ENCODE measurements around the gene CYP11A1.

Gene CYP11A1

DNA sequence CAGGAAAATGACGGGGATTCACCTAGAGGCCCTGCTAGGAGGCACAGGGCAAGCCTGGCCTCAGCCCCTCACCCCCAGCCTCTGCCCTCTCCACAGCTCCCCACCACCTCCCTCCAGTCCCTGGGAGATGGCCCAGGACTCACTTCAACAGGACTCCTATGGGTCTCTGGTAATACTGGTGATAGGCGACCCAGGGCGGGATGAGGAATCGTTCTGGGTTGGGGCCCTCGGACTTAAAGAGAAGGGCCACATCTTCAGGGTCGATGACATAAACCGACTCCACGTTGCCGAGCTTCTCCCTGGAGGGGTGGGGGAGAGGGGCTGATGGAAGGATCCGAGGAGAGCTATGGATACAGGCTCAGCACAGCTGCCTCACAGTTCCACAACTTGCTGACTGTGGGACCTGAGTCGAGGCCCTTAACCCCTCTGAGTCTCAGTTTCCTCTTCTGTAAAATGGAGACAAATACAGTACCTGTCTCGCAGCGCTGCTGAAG, 19.6 kb downstream of the CYP11A1 start:
- DNase-seq (ENCODE audit: low spot score): no peak

DNA sequence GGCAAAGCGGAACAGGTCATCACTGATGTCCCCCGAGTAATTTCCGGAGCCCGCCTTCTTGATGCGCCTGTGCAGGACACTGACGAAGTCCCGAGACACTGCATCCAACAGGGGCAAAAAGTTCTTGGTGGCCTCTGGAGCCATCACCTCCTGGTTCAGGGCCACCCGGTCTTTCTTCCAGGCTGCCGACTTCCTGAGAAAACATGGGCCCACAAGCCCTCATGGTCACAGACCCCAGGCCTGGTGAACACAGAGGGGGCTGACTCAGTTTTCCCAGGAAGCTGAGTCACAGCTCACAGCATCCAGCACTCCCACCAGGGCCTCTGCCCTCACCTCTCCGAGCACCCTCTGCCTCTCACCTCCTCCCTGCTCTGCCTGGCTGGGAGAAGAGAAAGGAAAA, 22.4 kb downstream of the CYP11A1 start:
- no peak for DNase-seq (ENCODE audit: low spot score)

DNA sequence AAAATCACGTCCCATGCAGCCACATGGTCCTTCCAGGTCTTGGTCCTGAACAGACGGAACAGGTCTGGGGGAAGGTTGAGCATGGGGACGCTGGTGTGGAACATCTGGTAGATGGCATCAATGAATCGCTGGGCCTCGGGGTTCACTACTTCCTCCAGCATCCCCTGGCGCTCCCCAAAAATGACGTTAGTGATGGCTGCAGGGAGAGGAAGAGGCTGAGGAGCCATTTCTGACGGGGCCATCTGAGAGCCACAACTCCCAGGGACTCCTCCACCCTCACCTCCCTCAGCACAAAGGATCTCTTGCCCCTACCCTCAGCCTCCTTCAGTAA, 23.7 kb downstream of the CYP11A1 start:
- DNase-seq (ENCODE audit: low spot score): no peak

DNA sequence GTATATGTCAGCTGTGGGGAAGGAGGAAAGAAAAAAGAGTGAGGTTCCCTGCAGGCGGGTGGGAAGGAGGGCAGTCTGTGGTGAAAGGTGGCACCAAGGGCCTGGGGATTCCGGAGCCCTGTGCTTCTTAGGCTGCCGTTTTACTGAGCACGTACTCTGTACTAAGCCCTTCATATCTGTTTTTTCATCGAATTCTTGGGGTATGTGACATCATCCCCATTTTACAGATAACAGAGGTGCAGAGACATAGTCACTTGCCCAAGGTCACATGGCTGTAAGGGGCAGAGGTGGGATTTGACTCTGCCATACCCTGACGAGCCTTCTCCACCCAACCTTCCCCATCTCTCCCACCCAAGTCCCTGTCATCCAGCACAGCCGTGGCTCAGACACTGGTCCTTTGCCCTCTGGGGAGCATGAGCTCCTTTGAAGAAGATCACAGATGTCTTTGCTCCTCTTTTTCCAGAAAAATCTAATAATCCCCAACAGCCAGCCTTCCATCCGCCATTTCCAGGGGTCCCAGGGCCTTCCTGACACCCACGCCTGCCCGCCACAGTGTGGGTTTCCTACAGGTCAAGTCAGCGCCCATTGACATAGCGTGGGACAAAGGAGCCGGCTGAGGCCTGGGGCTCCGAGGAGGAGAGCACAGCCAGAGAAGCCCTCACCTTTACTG, 24.2 kb downstream of the CYP11A1 start:
- DNase-seq (ENCODE audit: low spot score): no peak

DNA sequence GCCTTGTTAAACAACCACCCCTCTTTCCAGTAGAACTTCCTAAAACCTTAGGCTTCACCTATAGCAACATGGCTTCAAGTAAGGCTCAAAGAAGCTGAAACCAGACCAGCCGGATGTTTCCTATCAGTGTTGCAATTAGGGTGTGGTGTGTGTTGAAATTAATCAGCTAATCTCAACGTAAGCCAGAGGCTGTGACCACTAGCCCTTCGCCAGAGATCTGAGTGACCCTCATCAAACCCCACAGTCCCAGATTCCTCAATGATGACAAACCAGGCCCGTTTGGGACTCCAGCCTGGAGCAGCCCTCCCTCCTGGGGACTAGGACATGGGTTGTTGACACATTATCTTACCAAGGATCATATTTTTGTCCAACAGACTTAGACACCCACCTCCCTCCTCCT, 27.3 kb downstream of the CYP11A1 start:
- DNase-seq (ENCODE audit: low spot score): no peak

DNA sequence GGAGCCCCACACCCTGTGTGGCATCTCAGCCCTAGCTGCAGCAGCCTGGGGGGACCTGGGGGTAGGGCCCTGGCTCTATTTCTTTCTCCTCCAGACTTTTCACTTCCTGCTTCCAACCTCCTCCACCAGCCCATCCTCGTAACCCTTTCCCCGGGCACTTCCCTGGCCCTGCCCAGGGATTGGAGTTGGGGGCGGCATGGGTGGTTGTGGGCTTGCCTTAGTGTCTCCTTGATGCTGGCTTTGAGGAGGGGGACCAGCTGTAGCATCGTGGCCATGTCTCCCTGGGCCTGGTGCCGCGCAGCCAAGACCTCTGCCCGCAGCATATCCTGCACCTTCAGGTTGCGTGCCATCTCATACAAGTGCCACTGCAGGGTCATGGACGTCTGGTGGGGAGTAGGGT, 28.1 kb downstream of the CYP11A1 start:
- no peak for DNase-seq (ENCODE audit: low spot score)

DNA sequence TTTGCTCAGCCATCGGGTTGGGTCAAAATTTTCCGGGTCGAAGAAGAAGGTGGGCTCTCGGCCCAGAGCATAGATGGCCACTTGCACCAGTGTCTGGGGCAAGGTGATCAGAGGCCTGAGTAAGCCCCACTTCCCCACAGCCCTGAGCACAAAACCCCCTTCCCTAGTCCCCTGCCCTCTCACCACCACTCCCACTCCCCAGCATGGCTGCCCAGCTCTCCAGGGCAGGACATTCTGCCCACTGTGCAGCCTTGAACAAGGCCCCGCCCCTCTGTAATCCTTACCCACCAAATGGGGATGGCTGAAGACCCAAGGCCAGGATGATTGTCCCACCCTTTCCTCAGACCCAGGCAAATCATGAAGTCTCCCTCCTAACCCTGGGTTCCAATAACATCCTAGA, 28.8 kb downstream of the CYP11A1 start:
- no peak for DNase-seq (ENCODE audit: low spot score)

DNA sequence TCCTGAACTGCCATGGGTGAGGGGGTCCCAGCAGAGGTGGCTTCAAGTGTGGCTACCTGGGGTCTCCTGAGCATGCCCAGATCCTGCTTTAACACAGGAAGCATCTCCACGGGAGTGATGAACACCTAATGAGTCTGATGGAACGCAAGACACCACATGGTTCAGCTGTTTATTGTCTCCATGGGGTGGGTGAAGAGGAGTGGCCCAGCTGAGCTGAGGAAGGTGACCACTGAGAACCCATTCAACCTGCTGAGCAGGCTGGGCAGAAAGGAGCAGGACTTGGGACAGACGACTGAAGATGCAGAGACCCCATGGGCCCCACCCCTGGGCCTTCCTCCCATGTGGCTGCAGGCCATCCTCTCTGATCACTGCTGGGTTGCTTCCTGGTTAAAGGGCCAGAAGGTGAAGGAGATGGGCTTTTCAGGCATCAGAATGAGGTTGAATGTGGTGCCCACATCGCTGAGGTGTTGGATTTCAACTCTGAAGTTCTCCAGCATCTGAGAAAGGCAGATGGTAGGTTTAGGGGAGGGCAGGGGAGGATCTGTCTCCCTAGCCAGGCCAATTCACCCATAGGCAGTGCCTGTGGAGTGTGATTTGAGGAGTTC, 29.7 kb downstream of the CYP11A1 start:
- no peak for DNase-seq (ENCODE audit: low spot score)

DNA sequence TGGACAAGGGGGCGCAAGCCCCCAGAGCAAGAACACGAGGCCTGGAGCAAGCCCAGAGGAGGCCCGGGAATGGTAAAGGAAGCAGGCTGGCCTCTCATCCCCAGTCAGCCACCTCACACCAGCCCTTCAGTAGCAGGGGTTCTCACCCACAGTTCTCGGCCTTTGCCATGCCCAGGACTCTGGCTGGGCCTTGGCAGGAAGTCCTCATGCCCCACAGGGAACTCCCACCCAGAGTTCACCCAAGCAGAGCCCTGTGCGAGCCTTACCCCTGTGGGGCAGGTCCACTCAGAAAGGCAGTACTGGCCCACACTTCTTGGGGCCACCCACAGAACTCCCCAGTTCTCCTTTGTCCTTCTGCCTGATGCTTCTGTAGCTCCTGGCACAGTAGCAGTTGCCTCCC, 30.3 kb downstream of the CYP11A1 start:
- DNase-seq (ENCODE audit: low spot score): no peak

DNA sequence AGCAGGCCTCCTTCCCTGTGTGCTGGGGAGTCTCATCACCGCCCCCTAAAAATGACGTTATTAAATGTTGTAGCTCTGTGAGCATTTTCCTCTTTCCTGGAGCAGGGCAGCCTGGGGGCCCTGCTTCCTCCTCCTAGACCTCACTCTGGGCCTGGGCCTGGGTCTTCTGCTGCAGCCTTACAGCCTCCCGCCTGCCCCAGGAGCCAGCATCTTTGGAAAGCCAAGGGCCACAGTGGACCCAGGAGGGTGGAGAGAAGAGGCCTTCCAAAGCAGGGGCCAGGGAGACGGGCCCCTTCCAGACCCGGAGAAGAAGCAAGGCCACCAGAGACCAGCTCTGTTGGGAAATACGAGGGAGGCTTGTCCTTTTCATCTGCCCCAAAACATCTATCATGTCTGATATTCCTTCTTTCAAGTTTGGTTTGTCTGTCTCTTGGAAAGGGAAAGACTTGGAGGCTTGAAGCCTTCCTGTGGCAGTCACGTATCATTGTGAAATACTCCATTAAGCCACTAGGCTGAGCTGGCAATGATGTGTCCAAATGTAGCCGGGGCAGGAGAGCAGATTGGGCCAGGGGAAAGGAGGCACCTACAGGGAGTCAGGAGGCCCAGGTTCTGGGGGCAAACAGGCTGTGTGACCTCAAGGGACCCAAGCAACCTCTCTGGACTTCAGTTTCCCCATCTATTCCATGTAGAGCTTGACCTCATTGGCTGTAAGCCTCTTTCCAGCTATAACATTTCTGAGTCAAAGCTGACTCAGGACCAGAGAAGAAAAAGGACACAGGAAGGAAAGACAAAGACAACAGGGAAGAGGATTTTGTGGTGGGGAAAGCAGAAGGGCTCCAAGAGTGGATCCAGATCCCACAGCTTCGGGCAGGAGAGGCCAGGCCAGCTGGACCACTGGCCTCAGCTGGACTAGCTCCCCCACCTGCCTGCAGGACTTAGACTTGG, 31.1 kb downstream of the CYP11A1 start:
- DNase-seq (ENCODE audit: low spot score): no peak

DNA sequence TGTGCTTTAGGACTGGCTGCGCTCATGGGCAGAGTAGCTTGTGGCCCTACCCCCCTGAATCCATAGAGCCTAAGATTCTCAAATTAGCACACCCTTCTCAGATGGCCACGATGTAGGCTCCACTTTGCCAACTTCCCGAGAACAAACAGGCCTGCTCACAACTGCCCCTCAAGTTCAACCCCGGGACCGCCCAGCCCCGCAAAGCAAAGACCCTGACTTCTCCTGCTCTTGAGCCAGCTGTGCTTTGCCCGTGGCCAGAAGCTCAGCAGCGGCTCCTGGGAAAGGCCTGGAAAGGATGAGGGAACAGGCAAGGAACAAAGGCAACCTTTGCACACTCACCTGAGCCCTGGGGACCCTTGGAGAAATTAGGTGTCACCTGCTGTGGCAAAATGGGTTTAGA, 32.0 kb downstream of the CYP11A1 start:
- DNase-seq (ENCODE audit: low spot score): no peak

DNA sequence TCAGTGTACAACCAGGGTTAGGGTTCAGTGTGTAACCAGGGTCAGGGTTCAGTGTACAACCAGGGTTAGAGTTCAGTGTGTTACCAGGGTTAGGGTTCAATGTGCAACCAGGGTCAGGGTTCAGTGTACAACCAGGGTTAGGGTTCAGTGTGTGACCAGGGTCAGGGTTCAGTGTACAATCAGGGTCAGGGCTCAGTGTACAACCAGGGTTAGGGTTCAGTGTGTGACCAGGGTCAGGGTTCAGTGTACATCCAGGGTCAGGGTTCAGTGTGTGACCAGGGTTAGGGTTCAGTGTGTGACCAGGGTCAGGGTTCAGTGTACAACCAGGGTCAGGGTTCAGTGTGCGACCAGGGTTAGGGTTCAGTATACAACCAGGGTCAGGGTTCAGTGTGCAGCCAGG, 33.3 kb downstream of the CYP11A1 start:
- DNase-seq (ENCODE audit: low spot score): no peak

DNA sequence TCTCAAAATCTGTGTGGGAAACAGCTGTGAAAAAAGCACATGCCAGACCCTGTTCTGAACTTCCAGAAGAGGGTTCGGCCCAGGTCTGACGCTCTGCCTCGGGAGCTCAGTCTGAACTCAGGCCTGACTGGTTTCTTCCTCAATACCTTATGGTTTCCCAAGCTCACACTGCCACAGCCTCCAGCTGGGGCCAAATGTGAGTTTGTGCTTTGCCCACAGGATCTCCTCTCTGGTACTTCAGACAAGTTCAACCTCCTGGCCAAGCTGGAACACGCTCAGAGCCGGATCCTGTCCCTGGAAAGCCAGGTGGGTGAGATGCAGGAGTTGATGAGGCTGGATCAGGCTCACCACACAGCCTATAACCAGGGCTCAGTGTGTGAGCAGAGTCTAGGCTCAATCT, 33.8 kb downstream of the CYP11A1 start:
- no peak for DNase-seq (ENCODE audit: low spot score)

DNA sequence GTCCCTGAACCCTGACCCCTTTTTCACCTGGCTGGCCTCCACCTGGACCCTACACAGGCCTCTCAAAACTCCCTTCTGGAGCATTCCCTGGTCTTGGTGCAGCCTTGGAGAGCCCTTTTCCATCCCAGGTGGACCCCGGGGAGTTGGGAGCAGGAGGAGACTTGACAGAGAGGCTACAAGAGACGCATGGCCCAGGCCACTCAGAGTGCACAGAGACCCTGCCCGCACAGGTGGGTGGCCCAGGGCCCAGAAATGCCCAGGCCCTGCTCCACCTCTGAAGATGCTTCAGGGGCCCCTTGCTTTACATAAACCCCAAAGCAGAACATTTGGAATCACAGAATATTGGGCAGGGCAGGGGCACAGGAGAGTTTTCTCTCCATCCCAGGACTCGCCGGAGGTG, 34.4 kb downstream of the CYP11A1 start:
- no peak for DNase-seq (ENCODE audit: low spot score)

DNA sequence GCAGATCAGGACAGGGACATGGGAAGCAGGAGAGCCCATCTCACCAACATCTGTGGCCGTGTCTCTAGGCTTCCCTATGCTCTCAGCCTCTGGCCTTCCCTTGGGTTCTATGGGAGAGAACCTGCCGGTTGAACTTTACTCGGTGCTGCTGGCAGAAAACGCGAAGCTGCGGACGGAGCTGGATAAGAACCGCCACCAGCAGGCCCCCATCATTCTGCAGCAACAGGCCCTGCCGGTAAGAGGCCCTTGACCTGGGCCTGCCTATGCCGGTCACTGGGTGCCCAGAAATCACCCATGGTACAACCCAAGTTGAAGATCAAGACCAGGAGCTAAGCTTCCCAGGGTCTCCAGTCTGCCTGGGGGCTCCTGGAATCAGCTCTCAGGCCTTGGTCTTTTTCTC, 34.8 kb downstream of the CYP11A1 start:
- DNase-seq (ENCODE audit: low spot score): no peak

DNA sequence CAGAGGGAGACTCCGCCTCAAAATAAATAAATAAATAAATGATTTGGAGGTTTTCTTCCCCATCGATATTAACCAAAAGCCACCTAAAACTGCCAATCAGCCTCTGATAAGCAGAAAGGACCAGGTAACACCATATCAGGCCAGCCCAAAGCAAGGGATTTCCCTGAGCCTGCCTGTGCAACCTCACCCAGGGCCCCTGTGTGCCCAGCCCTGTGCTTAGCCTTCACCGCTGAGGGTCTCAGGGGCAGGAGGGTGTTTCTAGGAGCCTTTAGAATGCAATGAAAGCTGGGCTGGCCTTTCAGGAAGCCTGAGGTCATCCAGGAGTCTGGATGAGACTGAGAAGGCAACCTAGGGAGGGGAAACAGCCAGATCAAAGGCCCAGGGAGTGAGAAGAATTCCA, 35.4 kb downstream of the CYP11A1 start:
- DNase-seq (ENCODE audit: low spot score): no peak

DNA sequence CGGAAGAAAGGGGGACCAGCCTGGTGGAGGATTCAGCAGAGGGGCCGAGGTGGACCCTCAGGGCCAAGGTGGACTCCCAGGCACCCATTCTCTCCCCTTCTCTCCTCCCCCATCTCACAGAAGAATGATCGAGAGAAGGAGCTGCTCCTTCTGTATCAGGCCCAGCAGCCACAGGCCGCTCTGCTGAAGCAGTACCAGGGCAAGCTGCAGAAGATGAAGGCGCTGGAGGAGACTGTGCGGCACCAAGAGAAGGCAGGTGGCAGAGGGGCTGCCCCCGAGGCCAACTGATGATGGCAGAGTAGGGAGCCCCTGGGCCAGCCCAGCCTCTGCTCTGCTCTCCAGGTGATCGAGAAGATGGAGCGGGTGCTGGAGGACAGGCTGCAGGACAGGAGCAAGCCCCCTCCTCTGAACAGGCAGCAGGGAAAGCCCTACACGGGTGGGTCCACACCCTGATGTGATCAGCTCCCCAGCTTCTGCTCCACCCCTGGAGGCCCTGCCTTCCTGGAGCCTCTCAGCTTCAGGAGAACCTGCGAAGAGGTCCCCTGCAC, 36.5 kb downstream of the CYP11A1 start:
- DNase-seq (ENCODE audit: low spot score): no peak

DNA sequence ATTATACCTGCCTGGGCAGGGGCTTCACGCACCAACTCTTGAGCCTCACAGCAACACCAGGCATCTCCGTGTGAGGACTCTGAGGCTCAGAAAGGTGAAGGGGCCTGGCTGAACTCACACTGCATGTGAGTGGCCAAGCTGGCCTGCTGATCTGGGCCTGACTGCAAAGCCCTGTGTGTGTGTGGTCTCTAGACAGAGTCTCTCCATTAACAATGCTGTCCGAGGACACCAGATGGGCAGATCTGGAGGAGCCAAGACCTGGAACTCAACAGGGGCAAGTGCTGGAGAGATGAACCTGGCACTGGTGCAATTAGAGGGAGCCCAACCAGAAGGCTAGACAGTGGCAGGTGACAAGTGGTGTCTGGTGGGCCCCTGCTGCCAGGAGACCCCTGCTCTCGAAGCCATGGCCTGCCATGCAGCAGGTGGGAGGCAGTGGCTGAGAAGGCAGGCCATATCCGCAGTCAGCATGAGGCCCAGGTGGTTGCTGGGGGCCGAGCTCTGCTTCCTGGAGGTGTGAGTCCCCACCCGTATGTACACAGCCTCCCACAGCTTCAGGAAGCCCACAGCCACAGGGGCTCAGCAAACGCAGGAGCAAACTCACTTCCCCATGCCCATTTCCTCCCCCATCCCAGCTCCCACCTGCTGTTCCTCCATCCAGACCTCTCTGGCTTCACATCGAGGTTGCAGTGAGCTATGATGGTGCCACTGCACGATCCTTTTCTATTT, 39.0 kb downstream of the CYP11A1 start:
- no peak for DNase-seq (ENCODE audit: low spot score)

DNA sequence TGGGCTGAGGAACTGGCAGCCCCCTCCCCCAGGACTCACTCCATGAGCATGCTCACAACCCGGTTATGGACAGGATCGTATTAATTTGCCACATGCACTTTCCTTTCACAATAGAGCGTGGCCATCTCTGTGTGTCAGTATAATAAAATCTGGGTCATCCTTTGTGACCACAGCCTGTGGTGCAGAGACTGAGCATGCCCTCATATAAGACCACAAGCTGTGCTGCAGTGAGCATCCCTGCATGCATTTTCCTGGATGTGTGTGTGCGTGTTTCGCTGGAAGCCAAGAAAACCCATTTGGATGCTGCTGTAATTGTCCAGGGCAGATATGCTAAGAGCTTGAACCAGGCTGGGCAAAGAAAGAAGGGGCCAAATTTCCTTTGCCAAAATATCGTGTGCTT, 39.7 kb downstream of the CYP11A1 start:
- no peak for DNase-seq (ENCODE audit: low spot score)

DNA sequence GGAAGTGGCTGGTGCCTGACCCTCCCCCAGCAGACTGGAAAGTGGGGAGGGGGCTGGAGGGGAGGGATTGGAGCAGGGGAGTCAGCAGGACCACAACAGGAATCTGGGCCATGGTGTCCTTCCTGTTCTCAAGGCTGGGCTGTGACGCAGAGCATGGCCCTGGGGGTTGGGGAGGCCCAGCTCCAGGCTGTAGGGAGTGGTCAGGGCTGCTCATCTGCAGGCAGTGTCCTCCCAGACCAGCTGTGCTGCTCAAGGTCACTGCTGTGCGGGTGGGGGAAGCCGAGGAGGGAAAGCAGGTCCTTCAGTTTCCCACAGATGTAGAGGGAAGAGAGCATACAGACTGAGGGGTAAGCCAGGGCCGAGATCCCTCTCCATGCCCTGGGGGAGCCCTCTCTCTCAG, 40.7 kb downstream of the CYP11A1 start:
- no peak for DNase-seq (ENCODE audit: low spot score)

DNA sequence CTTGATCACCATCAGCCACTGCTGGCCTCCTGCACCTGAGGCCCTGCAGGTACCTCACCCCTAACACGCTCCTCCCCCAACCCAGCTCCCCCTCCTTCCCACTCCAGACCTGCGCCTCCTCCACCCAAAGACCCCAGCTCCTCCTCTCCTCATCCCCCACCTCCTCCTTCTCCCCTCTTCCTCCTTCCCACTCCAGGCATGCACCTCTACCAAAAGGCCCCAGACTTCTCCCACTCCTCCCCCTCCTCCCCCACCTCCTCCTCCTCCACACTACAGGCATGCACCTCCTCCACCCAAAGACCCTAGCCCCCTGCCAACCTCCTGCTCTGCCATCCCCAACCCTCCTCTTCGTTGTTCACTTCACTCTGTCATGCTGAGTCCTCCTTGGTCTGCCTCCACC, 42.7 kb downstream of the CYP11A1 start:
- DNase-seq (ENCODE audit: low spot score): no peak

DNA sequence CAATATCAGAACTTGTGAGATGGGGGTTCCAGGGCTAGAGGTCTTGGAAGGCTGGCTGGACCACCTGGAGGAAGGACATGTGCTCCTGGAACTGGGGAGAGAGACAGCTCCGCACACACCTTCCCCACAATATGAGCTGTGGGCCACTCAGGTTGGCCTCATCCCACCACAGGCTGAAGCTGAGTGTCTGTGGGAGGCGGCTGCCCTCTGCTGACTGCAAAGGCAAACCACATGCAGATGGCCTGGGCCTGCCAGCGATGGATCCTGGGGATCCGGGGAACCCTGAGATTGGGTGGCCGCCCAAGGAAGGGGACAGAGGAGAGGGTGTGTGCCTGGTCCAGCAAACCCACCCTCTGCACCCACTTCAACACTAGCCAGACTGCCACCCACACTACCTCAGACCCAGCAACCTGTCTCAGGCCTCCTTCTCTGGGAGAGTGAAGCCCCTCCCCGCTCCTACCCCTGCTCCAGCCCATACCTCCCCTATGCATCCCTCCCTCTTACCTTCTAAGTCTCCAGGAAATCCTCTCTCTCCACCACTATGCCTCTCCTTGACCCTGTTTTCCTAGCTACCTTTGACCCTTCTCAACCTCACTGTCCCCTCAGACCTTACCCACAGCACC, 44.8 kb downstream of the CYP11A1 start:
- DNase-seq (ENCODE audit: low spot score): peak; percentile 49
